Thyroid gland (tissue), 4 donors: ENCODE data around the gene HNRNPL.

Experiments used
- CTCF ChIP-seq, 6 experiments: fragments of 200-600 bp in 3 of 6; fragments of 450-650 bp in 3 of 6; sonication (generic) in 3 of 6; IDR thresholded peaks; one replicate each; pipeline ENCODE4 v1.5.1; 2016 to 2019; ENCODE audit warnings: antibody characterized with exemption in 6 of 6, mild to moderate bottlenecking in 2 of 6, inconsistent platforms in 1 of 6, moderate library complexity in 1 of 6
- POLR2A ChIP-seq, 2 donors: fragments of 450-650 bp; IDR thresholded peaks; one replicate each; pipeline ENCODE4 v1.6.1; 2017; ENCODE audit warnings: antibody characterized with exemption in 2 of 2, mild to moderate bottlenecking in 2 of 2, moderate library complexity in 1 of 2

DNA sequence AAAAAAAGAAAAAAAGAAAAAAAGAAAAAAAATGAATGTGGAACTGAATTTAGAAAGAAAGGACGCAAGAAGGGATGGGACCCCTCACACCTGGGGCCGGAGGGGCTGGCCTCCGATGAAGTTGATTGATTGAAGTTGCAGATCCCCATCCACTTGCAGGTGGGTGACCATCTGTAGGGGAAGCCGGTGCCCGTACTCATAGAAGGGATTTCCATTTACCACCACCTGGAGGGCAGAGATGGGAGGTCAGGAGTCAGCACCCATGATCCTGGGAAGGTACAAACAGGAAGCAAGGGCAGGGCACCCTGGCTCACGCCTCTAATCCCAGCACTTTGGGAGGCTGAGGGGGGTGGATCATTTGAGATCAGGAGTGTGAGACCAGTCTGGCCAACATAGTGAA is 43.4 kb downstream of the HNRNPL start:
- TF ChIP-seq CTCF (IDR thresholded peaks at IDR 0.05): no peak
- no peak for TF ChIP-seq POLR2A (IDR thresholded peaks at IDR 0.05)
